Measurements from ENCODE around the gene COLGALT1.
"Not testable (repeated sequence)": the region's sequence is repeated elsewhere in the genome, so short reads cannot be mapped to it uniquely, and the experiment has no call there.

COLGALT1 gene

GRCh38 chr19:17560205-17560595 lies 4.8 kb downstream of the COLGALT1 start:
- DNase-seq (ENCODE audit: low read depth), result no peak

- no peak for DNase-seq (ENCODE audit: low read depth)
Measured at GRCh38 chr19:17562097-17562496, 6.6 kb downstream of the COLGALT1 start.

GRCh38 chr19:17562561-17562960 lies 7.1 kb downstream of the COLGALT1 start:
- DNase-seq (ENCODE audit: low read depth), result no peak

GRCh38 chr19:17564781-17565180 lies 9.3 kb downstream of the COLGALT1 start:
- no peak for DNase-seq (ENCODE audit: low read depth)

GRCh38 chr19:17565611-17566010 lies 10.2 kb downstream of the COLGALT1 start:
- DNase-seq (ENCODE audit: low read depth), result no peak

- no peak for DNase-seq (ENCODE audit: low read depth)
Measured at GRCh38 chr19:17567940-17568339, 12.5 kb downstream of the COLGALT1 start.

- not testable (repeated sequence) for DNase-seq (ENCODE audit: low read depth)
Measured at GRCh38 chr19:17570291-17570690, 14.8 kb downstream of the COLGALT1 start.

- no peak for DNase-seq (ENCODE audit: low read depth)
Measured at GRCh38 chr19:17570791-17571190, 15.3 kb downstream of the COLGALT1 start.

- no peak for DNase-seq (ENCODE audit: low read depth)
Measured at GRCh38 chr19:17572638-17573037, 17.2 kb downstream of the COLGALT1 start.

- no peak for DNase-seq (ENCODE audit: low read depth)
Measured at GRCh38 chr19:17575871-17576757, 20.7 kb downstream of the COLGALT1 start.

- no peak for DNase-seq (ENCODE audit: low read depth)
Measured at GRCh38 chr19:17576758-17577456, 21.5 kb downstream of the COLGALT1 start.

GRCh38 chr19:17577457-17578097 lies 22.1 kb downstream of the COLGALT1 start:
- no peak for DNase-seq (ENCODE audit: low read depth)

GRCh38 chr19:17579661-17580244 lies 24.3 kb downstream of the COLGALT1 start:
- DNase-seq (ENCODE audit: low read depth), result no peak

GRCh38 chr19:17580470-17581144 lies 25.2 kb downstream of the COLGALT1 start:
- no peak for DNase-seq (ENCODE audit: low read depth)

- no peak for DNase-seq (ENCODE audit: low read depth)
Measured at GRCh38 chr19:17581211-17581874, 25.9 kb downstream of the COLGALT1 start.

GRCh38 chr19:17582613-17583012 lies 27.2 kb downstream of the COLGALT1 start:
- DNase-seq (ENCODE audit: low read depth), result no peak

GRCh38 chr19:17584132-17584531 lies 28.7 kb downstream of the COLGALT1 start:
- DNase-seq (ENCODE audit: low read depth), result no peak

GRCh38 chr19:17585395-17585794 lies 29.9 kb downstream of the COLGALT1 start:
- DNase-seq (ENCODE audit: low read depth), result not testable (repeated sequence)

- DNase-seq (ENCODE audit: low read depth), result no peak
Measured at GRCh38 chr19:17590866-17591265, 35.4 kb downstream of the COLGALT1 start.

GRCh38 chr19:17594296-17594695 lies 38.8 kb downstream of the COLGALT1 start:
- DNase-seq (ENCODE audit: low read depth), result not testable (repeated sequence)

GRCh38 chr19:17598063-17598462 lies 42.6 kb downstream of the COLGALT1 start:
- DNase-seq (ENCODE audit: low read depth), result not testable (repeated sequence)

Measured in stimulated activated CD8-positive, alpha-beta memory T cell treated with anti-CD3 and anti-CD28 coated beads, Interleukin-12 subunit alpha, Interleukin-12 subunit beta, amount 100 ng/mL, for 1 hour (primary cell).